GM12873 (cell line): ENCODE data around the gene ABHD16B.

Experiments used
- TF ChIP-seq, protein P1 (sequence below): IDR thresholded peaks from 2 replicates; pipeline ENCODE4 v1.5.1; 2012; ENCODE audit warnings: low read depth, mild to moderate bottlenecking, moderate library complexity, low read length, control low read depth; ENCODE audit not compliant: insufficient read depth; ENCODE audit errors: missing control alignments

Gene ABHD16B

DNA sequence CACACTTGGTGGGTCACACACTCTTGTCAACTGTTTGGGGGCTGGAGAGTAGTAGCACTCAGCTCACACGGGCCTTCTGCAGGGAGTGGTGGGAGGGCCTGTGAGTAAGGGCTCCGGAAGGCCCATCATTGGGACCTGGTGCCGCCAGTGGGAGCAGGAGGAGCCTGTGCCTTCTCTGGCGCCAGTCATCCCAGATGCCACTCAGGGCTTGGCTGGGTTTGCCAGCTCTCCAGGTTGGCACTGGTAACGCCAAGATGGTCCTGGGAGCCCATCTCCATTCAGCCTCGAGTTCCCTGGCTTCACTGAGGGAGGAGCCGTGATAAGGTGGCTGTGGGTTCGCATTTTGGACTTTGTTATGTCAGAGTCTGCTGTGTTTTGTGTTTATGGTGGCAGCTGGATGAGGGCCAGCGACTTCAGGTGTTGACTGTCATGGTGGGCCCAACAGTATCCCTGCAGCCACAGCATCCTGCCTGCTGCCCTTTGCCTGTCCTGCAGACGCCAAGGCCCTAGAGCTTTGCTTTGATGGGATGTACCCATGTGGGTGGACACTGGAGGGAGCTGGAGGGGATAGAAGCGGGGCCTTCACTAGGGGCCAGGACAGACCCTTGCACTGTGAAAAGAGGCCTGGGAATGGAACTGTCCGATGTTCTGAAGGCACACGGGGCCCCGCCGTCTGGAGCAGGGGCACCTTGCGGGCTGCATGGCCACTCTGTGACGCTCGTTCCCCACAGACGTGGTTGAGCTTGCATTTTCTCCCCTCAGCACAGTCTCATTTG lies 20.3 kb downstream of the ABHD16B start:
- TF ChIP-seq, protein P1, sequence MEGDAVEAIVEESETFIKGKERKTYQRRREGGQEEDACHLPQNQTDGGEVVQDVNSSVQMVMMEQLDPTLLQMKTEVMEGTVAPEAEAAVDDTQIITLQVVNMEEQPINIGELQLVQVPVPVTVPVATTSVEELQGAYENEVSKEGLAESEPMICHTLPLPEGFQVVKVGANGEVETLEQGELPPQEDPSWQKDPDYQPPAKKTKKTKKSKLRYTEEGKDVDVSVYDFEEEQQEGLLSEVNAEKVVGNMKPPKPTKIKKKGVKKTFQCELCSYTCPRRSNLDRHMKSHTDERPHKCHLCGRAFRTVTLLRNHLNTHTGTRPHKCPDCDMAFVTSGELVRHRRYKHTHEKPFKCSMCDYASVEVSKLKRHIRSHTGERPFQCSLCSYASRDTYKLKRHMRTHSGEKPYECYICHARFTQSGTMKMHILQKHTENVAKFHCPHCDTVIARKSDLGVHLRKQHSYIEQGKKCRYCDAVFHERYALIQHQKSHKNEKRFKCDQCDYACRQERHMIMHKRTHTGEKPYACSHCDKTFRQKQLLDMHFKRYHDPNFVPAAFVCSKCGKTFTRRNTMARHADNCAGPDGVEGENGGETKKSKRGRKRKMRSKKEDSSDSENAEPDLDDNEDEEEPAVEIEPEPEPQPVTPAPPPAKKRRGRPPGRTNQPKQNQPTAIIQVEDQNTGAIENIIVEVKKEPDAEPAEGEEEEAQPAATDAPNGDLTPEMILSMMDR = no peak

- TF ChIP-seq, protein P1 = no peak
Observed at GRCh38 chr20:63882257-63883200, 21.2 kb downstream of the ABHD16B start.

- TF ChIP-seq, protein P1 = no peak
Observed at GRCh38 chr20:63883201-63883593, 21.9 kb downstream of the ABHD16B start.

DNA sequence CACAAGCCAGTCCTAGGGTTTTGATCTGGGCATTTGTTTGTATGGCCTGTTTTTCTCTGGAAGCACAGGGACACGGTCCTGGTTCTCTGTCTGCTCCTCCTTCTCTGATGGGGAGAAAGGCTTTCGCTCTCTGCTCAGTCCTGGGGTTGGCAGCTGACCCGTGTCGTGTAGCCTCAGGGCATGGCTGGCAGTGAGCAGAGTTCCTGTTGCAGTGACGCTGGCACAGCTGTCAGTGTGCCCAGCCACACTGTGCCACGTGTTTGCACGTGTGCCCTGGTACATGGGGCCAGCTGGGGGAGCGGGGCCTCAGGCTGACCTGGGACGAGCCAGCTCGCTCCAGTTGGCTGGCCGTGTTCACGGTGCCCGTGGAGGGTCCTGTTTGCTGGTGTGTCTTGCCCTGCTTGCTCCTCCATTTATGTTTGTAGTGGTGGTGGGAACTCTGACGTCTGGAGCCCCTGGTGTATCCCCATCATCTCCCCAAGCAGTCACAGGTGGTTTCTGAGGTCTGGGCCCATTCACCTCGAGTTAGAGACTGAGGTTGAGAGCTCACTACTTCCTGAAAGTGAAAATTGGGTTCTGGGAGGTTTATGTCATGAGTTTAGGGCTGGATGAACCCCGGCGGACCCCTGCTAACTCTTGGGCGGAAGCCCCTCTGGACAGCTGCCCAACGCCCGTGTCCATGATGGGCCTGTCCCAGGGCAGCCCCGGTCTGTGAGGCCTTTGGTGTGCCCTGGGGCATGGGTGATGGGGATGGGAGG lies 23.4 kb downstream of the ABHD16B start:
- TF ChIP-seq, protein P1 = no peak

GRCh38 chr20:63885264-63886053 lies 24.2 kb downstream of the ABHD16B start:
- TF ChIP-seq, protein P1 = no peak

DNA sequence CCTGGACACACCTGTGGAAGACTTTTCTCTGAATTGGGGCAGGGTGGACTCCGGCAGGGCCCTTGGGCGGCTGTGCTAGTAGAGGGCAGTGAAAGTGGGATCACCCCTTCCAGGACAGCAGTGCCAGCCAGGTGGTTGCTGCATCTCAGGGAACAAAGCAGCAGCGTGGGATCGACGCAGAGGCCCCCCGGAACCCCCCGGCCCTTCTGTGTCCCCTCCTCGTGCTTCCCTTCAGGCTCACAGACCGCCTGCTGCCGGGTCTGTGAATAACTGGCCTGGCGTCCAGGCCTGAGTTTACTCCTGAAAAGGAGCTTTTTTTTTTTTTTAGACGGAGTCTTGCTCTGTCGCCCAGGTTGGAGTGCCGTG lies 24.7 kb downstream of the ABHD16B start:
- TF ChIP-seq, protein P1 = no peak
